Suprapubic skin (tissue), 4 donors: Measurements from ENCODE around the gene CERS6. TPM values are rescaled to one million over a fixed set of nuclear protein-coding genes. Genes with fewer than 3 reads are reported as not detected.

Experiments used
- DNase-seq, 2 donors: peaks; one replicate each; pipeline ENCODE4 v3.0.0-alpha.2; 2019; ENCODE audit warnings: low spot score in 2 of 2
- H3K27ac ChIP-seq: fragments of 200-600 bp; sonication (generic); one replicate; pipeline ENCODE4 v1.5.1; 2019
- H3K27me3 ChIP-seq: fragments of 200-600 bp; sonication (generic); one replicate; pipeline ENCODE4 v1.5.1; 2019
- H3K36me3 ChIP-seq: fragments of 200-600 bp; sonication (generic); one replicate; pipeline ENCODE4 v1.5.1; 2019
- H3K4me1 ChIP-seq: fragments of 200-600 bp; sonication (generic); one replicate; pipeline ENCODE4 v1.5.1; 2019
- H3K4me3 ChIP-seq: fragments of 200-600 bp; sonication (generic); one replicate; pipeline ENCODE4 v1.5.1; 2019; ENCODE audit warnings: mild to moderate bottlenecking
- H3K9me3 ChIP-seq: fragments of 200-600 bp; sonication (generic); one replicate; pipeline ENCODE4 v1.5.1; 2019
- CTCF ChIP-seq, 2 donors: fragments of 200-600 bp in 1 of 2; fragments of 450-650 bp in 1 of 2; sonication (generic) in 1 of 2; IDR thresholded peaks; one replicate each; pipeline ENCODE4 v1.5.1; 2016 to 2019; ENCODE audit warnings: antibody characterized with exemption in 2 of 2, mild to moderate bottlenecking in 1 of 2, moderate library complexity in 1 of 2
- EP300 ChIP-seq: sonication (generic); formaldehyde crosslinking; IDR thresholded peaks from one replicate; pipeline ENCODE4 v1.6.1; 2017; ENCODE audit warnings: antibody characterized with exemption
- POLR2A ChIP-seq, 2 donors: fragments of 450-650 bp; IDR thresholded peaks; one replicate each; pipeline ENCODE4 v1.6.1; 2017; ENCODE audit warnings: antibody characterized with exemption in 2 of 2, mild to moderate bottlenecking in 2 of 2, moderate library complexity in 2 of 2
- POLR2AphosphoS5 ChIP-seq, 3 donors: sonication (generic); formaldehyde crosslinking; IDR thresholded peaks; one replicate each; pipeline ENCODE4 v1.6.1; 2017; ENCODE audit warnings: antibody characterized with exemption in 3 of 3
- WGBS: methylation state at CpG from one replicate; pipeline ENCODE4 v1.1.5; 2018; 5-methylcytosine and 5-hydroxymethylcytosine counted together
- total RNA-seq, 4 donors: library from RNA; depleted of rRNA; stranded (reverse); fragments of >200 nt; gene quantifications; one replicate each; pipeline ENCODE4 v1.1.0, GENCODE V29; 2016

CERS6 gene
- total RNA-seq, 4 donors from 2014 or later = 68.7 to 83.3 (median 77.0) TPM

- no peaks in the 10 kb centered on the region for H3K9me3 ChIP-seq
- 79% methylated on average over 2 of the region's 2 CpGs for WGBS
- H3K4me3 ChIP-seq = no peak overlapping the region
- no peak for DNase-seq
- H3K36me3 ChIP-seq = no peaks in the 10 kb centered on the region
- no peaks in the 10 kb centered on the region for H3K27me3 ChIP-seq
- TF ChIP-seq POLR2AphosphoS5 (IDR thresholded peaks at IDR 0.05) (no peak), CTCF (IDR thresholded peaks at IDR 0.05) (no peak), EP300 (no peak), POLR2A (IDR thresholded peaks at IDR 0.05) (no peak)
- no peak overlapping the region for H3K27ac ChIP-seq
- H3K4me1 ChIP-seq = peaks cover 29% of the 10 kb centered on the region
Measured at GRCh38 chr2:168587307-168587706, 131.2 kb downstream of the CERS6 start.

- Histone ChIP-seq H3K27me3 (no peaks in the 10 kb centered on the region), H3K27ac (no peak overlapping the region), H3K36me3 (no peaks in the 10 kb centered on the region), H3K9me3 (no peaks in the 10 kb centered on the region), H3K4me1 (peaks cover 7% of the 10 kb centered on the region), H3K4me3 (no peak overlapping the region)
- 68% methylated on average over 5 of the region's 5 CpGs for WGBS
- TF ChIP-seq CTCF (IDR thresholded peaks at IDR 0.05) (no peak), POLR2AphosphoS5 (IDR thresholded peaks at IDR 0.05) (no peak), POLR2A (IDR thresholded peaks at IDR 0.05) (no peak), EP300 (no peak)
- no peak for DNase-seq
Measured at GRCh38 chr2:168589236-168590211, 133.5 kb downstream of the CERS6 start.

GRCh38 chr2:168592181-168592831, 136.2 kb downstream of the CERS6 start:
- no peak for DNase-seq
- Histone ChIP-seq H3K36me3 (no peaks in the 10 kb centered on the region), H3K27me3 (no peaks in the 10 kb centered on the region), H3K27ac (no peak overlapping the region), H3K9me3 (no peaks in the 10 kb centered on the region), H3K4me1 (no peaks in the 10 kb centered on the region), H3K4me3 (no peak overlapping the region)
- no peak for TF ChIP-seq CTCF (IDR thresholded peaks at IDR 0.05)
- WGBS = 67% methylated on average over 3 of the region's 3 CpGs

- Histone ChIP-seq H3K4me3 (no peak overlapping the region), H3K36me3 (no peaks in the 10 kb centered on the region), H3K27me3 (no peaks in the 10 kb centered on the region), H3K4me1 (no peaks in the 10 kb centered on the region), H3K9me3 (no peaks in the 10 kb centered on the region), H3K27ac (no peak overlapping the region)
- TF ChIP-seq EP300 (no peak), POLR2A (IDR thresholded peaks at IDR 0.05) (no peak), CTCF (IDR thresholded peaks at IDR 0.05) (no peak), POLR2AphosphoS5 (IDR thresholded peaks at IDR 0.05) (no peak)
- DNase-seq = no peak
- 85% methylated on average over 1 of the region's 1 CpG for WGBS
Measured at GRCh38 chr2:168593713-168594112, 137.6 kb downstream of the CERS6 start.

- no peak for DNase-seq
- Histone ChIP-seq H3K4me3 (no peak overlapping the region), H3K9me3 (no peaks in the 10 kb centered on the region), H3K36me3 (no peaks in the 10 kb centered on the region), H3K27ac (no peak overlapping the region), H3K4me1 (no peaks in the 10 kb centered on the region), H3K27me3 (no peaks in the 10 kb centered on the region)
- 73% methylated on average over 1 of the region's 1 CpG for WGBS
- TF ChIP-seq CTCF (IDR thresholded peaks at IDR 0.05) (no peak), POLR2A (IDR thresholded peaks at IDR 0.05) (no peak), EP300 (no peak), POLR2AphosphoS5 (IDR thresholded peaks at IDR 0.05) (no peak)
Measured at GRCh38 chr2:168594778-168595177, 138.7 kb downstream of the CERS6 start.
